Lower leg skin (tissue), 4 donors: ENCODE data around the gene TRAF2. TPM values are rescaled to one million over a fixed set of nuclear protein-coding genes. Genes with fewer than 3 reads are reported as not detected.

Experiments
- DNase-seq, 2 donors: peaks; one replicate each; pipeline ENCODE4 v3.0.0-alpha.2; 2019; ENCODE audit warnings: low spot score in 2 of 2
- H3K4me3 ChIP-seq: fragments of 200-600 bp; sonication (generic); 2 replicates; pipeline ENCODE4 v1.5.1; 2017; ENCODE audit warnings: mild to moderate bottlenecking, low read depth; ENCODE audit not compliant: poor library complexity, severe bottlenecking
- CTCF ChIP-seq, 3 donors: fragments of 450-650 bp; IDR thresholded peaks; one replicate each; pipeline ENCODE4 v1.5.1; 2016; ENCODE audit warnings: antibody characterized with exemption in 3 of 3, mild to moderate bottlenecking in 3 of 3, moderate library complexity in 2 of 3
- POLR2A ChIP-seq, 2 donors: fragments of 450-650 bp; IDR thresholded peaks; one replicate each; pipeline ENCODE4 v1.6.1; 2016 to 2017; ENCODE audit warnings: antibody characterized with exemption in 2 of 2, mild to moderate bottlenecking in 1 of 2, moderate library complexity in 1 of 2
- WGBS, 2 donors: methylation state at CpG; one replicate each; pipeline ENCODE4 v1.1.5; 2018; 5-methylcytosine and 5-hydroxymethylcytosine counted together
- intact Hi-C: fragments of 100-400 bp; cut with DNase I; formaldehyde crosslinking; loops from one replicate; pipeline ENCODE4 v1.15.0; 2023; ENCODE audit warnings: low total_unique reads
- total RNA-seq, 4 donors: library from RNA; depleted of rRNA; stranded (reverse); fragments of >200 nt; gene quantifications; one replicate each; pipeline ENCODE4 v1.1.0, GENCODE V29; 2016

TRAF2 gene
- total RNA-seq, 4 donors from 2014 or later, result 13.2 to 16.7 (median 15.8) TPM

DNA sequence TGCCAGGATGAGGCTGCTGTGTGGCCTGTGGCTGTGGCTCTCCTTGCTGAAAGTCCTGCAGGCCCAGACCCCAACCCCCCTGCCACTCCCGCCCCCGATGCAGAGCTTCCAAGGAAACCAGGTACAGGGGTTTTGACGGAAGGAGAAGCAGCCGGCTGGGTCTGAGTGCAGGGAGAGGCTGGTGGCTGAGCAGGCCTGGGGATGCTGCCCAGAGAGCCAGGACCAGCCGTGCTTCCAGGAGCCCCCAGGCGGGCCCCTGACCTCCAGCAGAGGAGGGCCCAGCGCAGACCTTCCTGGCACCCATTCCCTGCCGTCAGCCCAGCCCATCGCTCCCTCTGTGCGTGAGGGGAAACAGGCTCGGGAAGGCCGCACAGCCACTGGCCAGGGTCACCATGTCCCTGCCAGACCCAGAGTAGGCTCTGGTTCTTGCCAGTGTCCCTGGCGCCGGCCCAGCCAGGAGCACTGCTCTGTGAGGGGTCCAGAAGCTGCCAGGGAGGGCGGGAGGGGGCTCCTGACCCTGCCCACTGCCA lies 66.1 kb downstream of the TRAF2 start:
- WGBS, 2 donors, result 78 to 80% methylated on average over 4 to 14 of the region's 15 CpGs
- no peak for DNase-seq

GRCh38 chr9:136952876-136953770 lies 66.8 kb downstream of the TRAF2 start:
- 89% methylated on average over 43 of the region's 44 CpGs for WGBS, 2 donors
- TF ChIP-seq CTCF (IDR thresholded peaks at IDR 0.05), result no peak
- TF ChIP-seq POLR2A (IDR thresholded peaks at IDR 0.05), result no peak
- H3K4me3 ChIP-seq, result no peak overlapping the region
- intact Hi-C loops, result no loop called here
- no peak for DNase-seq

More for the DNA sequence above, 66.1 kb downstream of the TRAF2 start:
- TF ChIP-seq CTCF (IDR thresholded peaks at IDR 0.05) (no peak), POLR2A (IDR thresholded peaks at IDR 0.05) (no peak)
- intact Hi-C loops, result no loop called here
- no peak overlapping the region for H3K4me3 ChIP-seq

DNA sequence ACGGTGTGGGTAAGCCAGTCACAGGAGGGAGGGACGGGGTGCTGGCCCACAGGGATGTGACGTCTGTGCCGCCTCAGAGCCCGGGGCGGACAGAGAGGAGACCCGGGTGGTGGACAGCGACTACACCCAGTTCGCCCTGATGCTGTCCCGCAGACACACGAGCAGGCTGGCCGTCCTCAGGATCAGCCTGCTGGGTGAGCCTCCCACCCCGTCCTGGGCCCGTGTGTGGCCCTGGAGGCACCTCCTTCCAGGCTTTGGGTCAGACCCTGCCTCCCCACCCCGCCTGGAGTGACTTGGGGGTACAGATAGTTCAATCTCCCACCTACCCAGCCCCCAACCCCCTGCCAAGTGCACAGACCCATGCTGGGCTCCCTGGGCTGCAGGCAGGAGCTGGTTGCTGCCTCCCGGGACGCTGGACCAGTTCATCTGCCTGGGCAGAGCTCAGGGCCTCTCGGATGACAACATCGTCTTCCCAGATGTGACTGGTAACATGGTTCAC lies 67.5 kb downstream of the TRAF2 start:
- H3K4me3 ChIP-seq, result no peak overlapping the region
- DNase-seq, result no peak
- WGBS, 2 donors, result 80 to 82% methylated on average over 9 to 17 of the region's 19 CpGs
- intact Hi-C loops, result no loop called here
- no peak for TF ChIP-seq CTCF (IDR thresholded peaks at IDR 0.05)
- no peak for TF ChIP-seq POLR2A (IDR thresholded peaks at IDR 0.05)

DNA sequence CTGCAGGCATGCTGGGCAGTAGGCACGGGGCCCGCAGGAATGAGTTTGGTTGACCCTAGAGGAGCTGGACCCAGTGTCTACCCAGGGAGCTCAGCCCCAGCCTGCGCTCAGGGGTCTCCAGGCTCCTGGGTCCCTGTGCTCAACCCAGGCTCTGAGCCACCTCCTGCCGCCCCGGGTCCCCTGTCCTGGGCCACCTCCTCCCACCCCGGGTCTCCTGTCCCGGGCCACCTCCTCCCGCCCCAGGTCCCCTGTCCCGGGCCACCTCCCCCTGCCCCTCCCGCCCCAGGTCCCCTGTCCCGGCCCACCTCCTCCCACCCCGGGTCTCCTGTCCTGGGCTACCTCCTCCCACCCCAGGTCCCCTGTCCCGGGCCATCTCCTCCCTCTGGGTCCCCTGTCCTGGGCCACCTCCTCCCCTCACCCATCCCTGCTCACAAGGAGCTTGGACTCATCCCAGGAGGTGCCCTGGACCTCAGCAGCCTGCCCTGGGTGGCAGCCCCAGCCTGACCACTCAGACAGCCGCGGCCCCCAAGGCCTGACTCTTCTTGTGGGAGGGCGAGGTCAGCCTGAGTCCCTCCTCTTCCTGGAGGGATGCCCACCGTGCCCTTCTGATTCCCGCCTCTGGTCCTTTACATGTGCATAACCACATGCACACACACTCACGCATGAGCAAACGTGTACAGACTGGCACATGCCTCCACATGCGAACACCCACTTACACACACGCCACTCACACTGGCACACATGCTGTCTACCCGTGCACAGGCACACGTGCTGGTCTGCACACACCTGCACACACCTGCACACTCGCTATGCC lies 68.2 kb downstream of the TRAF2 start:
- intact Hi-C loops, result no loop called here
- TF ChIP-seq CTCF (IDR thresholded peaks at IDR 0.05) (no peak), POLR2A (IDR thresholded peaks at IDR 0.05) (no peak)
- no peak overlapping the region for H3K4me3 ChIP-seq
- WGBS, 2 donors, result 82 to 84% methylated on average over 22 to 24 of the region's 25 CpGs
- no peak for DNase-seq

DNA sequence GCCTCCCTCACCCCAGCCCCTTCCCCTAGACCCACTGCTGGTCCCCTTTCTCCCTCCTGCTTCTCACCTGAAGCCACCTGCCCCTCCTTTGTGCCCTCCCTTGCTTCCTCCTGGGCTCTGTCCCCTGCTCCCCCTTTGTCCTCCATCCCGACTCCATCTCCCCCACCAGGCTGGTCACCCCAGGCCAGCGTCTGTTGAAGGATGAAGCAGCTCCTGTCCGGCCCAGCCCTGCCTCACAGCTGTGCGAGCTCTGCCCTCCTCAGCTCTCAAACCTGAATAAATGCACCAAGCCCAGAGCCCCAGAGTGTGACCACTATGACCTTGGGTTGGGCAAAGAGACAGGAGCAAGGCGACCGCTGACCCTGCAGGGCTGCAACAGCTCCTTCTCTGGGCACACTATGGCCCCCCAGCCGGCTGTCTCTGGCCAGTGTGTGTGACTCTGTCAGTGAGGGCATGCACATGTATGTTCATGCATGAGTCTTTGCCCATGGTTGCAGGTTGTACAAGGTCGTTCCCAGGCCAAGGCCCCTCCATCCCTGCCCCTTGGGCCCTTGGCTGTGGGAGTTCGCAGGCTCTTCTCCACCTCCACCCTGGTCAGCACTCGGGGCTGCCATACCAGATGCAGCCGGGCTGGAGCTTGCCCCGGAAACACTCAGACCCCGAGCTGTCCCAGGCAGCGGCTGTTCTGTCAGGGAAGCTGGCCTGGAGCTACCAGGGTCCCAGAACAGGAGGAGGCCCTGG lies 69.1 kb downstream of the TRAF2 start:
- TF ChIP-seq CTCF (IDR thresholded peaks at IDR 0.05) (no peak), POLR2A (IDR thresholded peaks at IDR 0.05) (no peak)
- intact Hi-C loops, result no loop called here
- no peak for DNase-seq
- 88 to 92% methylated on average over 11 to 14 of the region's 14 CpGs for WGBS, 2 donors
- no peak overlapping the region for H3K4me3 ChIP-seq
